Neural crest cell (in vitro differentiated cells): ENCODE data around the gene DPEP3. TPM values are rescaled to one million over a fixed set of nuclear protein-coding genes. Genes with fewer than 3 reads are reported as not detected.

Experiments
- DNase-seq: peaks from one replicate; pipeline ENCODE4 v3.0.0; 2021; ENCODE audit warnings: low read depth, mixed read lengths, low spot score
- H3K27ac Mint-ChIP-seq: one replicate; pipeline ENCODE4 v1.8.0; 2021; ENCODE audit warnings: mild to moderate bottlenecking, mixed read lengths; ENCODE audit not compliant: unreplicated experiment
- H3K27me3 Mint-ChIP-seq: 2 replicates; pipeline ENCODE4 v1.8.0; 2021; ENCODE audit warnings: low read depth, mild to moderate bottlenecking, mixed read lengths
- H3K36me3 Mint-ChIP-seq: 2 replicates; pipeline ENCODE4 v1.8.0; 2021; ENCODE audit warnings: low read depth, mild to moderate bottlenecking, mixed read lengths
- H3K4me1 Mint-ChIP-seq: 2 replicates; pipeline ENCODE4 v1.8.0; 2021; ENCODE audit warnings: mixed read lengths
- H3K4me3 Mint-ChIP-seq: one replicate; pipeline ENCODE4 v1.8.0; 2021; ENCODE audit warnings: mild to moderate bottlenecking, mixed read lengths
- H3K9me3 Mint-ChIP-seq: 2 replicates; pipeline ENCODE4 v1.8.0; 2021; ENCODE audit warnings: mixed read lengths
- total RNA-seq: library from RNA; stranded (reverse); gene quantifications from 2 replicates; pipeline ENCODE4 v1.2.1, GENCODE V29; 2021
- TF ChIP-seq, protein P1 (sequence below): fragments of 200-600 bp; sonication (generic); conservative IDR thresholded peaks from 2 replicates; pipeline ENCODE4 v1.5.0; 2021; ENCODE audit warnings: antibody characterized with exemption, mild to moderate bottlenecking

Gene DPEP3
- total RNA-seq, 1 donor from 2014 or later, result not detected

DNA sequence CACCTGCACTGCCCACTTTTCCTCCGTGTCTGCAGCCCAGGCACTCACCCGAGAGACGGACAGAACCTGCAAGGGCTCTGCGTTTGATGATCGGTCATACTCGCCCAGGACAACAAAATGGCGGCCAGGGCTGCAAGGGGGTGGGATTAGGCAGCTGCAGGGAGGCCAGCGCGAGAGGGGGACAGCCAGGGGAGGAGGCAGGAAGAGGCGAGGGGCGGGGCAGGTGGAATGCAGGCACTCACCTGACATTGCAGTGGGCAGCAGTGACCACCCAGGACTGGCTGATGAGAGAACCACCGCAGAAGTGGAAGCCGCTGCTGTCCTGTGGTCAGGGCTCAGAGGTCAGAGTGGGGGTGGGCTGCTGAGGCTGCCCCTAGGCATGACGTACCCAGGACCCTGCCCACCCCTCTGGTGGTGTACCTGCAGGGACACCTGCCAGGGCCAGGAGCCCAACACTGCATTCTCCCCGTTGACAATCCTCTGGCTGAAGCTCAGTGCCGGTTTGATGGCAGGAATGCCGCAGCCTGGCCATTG is 49.6 kb downstream of the DPEP3 start:
- TF ChIP-seq, protein P1, sequence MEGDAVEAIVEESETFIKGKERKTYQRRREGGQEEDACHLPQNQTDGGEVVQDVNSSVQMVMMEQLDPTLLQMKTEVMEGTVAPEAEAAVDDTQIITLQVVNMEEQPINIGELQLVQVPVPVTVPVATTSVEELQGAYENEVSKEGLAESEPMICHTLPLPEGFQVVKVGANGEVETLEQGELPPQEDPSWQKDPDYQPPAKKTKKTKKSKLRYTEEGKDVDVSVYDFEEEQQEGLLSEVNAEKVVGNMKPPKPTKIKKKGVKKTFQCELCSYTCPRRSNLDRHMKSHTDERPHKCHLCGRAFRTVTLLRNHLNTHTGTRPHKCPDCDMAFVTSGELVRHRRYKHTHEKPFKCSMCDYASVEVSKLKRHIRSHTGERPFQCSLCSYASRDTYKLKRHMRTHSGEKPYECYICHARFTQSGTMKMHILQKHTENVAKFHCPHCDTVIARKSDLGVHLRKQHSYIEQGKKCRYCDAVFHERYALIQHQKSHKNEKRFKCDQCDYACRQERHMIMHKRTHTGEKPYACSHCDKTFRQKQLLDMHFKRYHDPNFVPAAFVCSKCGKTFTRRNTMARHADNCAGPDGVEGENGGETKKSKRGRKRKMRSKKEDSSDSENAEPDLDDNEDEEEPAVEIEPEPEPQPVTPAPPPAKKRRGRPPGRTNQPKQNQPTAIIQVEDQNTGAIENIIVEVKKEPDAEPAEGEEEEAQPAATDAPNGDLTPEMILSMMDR, result no peak
- peaks cover 19% of the 10 kb centered on the region for H3K4me1 Mint-ChIP-seq
- DNase-seq, result no peak
- H3K27me3 Mint-ChIP-seq, result peaks cover 6% of the 10 kb centered on the region
- peak overlapping the region; percentile 76 for H3K4me3 Mint-ChIP-seq
- peaks cover 2% of the 10 kb centered on the region for H3K36me3 Mint-ChIP-seq
- no peak overlapping the region for H3K27ac Mint-ChIP-seq
- no peaks in the 10 kb centered on the region for H3K9me3 Mint-ChIP-seq

DNA sequence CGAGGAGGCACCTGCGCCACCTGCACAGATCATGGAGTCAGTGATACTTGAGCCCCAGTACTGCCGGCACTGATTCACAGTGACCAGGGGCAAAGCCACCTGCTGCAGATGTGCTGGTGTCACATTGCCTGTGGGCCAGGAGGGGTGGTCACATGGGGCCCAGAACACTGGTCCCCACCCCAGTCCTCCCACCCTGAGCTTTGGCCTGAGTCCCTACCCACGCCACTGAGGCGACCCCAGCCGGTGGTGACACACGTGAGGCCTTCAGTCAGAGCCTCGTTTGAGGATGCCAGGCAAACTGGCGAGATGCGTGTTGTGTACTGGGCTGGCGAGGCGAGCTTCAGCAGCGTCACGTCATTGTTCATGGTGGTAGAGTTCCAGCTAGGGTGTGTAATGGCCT is 50.1 kb downstream of the DPEP3 start:
- DNase-seq, result no peak
- Mint-ChIP-seq H3K27me3 (peaks cover 4% of the 10 kb centered on the region), H3K9me3 (no peaks in the 10 kb centered on the region), H3K4me1 (peaks cover 13% of the 10 kb centered on the region), H3K4me3 (no peak overlapping the region), H3K27ac (no peak overlapping the region), H3K36me3 (no peaks in the 10 kb centered on the region)
- TF ChIP-seq, protein P1, result no peak

DNA sequence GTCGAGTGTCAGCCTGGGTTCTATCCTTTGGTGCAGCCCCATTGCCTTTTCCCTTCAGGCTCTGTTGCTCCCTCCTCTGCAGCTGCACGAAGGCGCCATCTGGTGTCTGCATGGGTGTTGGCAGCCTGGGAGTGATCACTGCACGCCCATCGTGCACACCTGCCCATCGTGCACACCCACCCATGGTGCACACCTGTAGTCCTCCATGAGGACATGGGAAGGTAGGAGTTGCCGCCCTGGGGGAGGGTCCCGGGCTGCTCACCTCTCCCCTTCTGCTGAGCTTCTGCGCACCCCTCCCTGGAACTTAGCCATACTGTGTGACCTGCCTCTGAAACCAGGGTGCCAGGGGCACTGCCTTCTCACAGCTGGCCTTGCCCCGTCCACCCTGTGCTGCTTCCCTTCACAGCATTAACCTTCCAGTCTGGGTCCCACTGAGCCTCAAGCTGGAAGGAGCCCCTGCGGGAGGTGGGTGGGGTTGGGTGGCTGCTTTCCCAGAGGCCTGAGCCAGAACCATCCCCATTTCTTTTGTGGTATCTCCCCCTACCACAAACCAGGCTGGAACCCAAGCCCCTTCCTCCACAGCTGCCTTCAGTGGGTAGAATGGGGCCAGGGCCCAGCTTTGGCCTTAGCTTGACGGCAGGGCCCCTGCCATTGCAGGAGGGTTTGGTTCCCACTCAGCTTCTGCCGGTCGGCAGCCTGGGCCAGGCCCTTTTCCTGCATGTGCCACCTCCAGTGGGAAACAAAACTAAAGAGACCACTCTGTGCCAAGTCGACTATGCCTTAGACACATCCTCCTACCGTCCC is 51.5 kb downstream of the DPEP3 start:
- Mint-ChIP-seq H3K9me3 (no peaks in the 10 kb centered on the region), H3K36me3 (no peaks in the 10 kb centered on the region), H3K27ac (no peak overlapping the region), H3K4me1 (no peaks in the 10 kb centered on the region), H3K4me3 (peak overlapping the region; percentile 23), H3K27me3 (no peaks in the 10 kb centered on the region)
- peak; percentile 69 for DNase-seq
- TF ChIP-seq, protein P1, result peak; percentile 85

DNA sequence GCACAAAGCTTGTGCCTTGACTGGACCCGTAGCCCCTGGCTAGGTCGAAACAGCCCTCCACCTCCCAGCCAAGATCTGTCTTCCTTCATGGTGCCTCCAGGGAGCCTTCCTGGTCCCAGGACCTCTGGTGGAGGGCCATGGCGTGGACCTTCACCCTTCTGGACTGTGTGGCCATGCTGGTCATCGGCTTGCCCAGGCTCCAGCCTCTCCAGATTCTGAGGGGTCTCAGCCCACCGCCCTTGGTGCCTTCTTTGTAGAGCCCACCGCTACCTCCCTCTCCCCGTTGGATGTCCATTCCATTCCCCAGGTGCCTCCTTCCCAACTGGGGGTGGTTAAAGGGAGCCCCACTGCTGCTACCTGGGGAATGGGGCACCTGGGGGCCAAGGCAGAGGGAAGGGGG is 52.2 kb downstream of the DPEP3 start:
- DNase-seq, result no peak
- H3K4me1 Mint-ChIP-seq, result no peaks in the 10 kb centered on the region
- peak overlapping the region; percentile 81 for H3K27ac Mint-ChIP-seq

DNA sequence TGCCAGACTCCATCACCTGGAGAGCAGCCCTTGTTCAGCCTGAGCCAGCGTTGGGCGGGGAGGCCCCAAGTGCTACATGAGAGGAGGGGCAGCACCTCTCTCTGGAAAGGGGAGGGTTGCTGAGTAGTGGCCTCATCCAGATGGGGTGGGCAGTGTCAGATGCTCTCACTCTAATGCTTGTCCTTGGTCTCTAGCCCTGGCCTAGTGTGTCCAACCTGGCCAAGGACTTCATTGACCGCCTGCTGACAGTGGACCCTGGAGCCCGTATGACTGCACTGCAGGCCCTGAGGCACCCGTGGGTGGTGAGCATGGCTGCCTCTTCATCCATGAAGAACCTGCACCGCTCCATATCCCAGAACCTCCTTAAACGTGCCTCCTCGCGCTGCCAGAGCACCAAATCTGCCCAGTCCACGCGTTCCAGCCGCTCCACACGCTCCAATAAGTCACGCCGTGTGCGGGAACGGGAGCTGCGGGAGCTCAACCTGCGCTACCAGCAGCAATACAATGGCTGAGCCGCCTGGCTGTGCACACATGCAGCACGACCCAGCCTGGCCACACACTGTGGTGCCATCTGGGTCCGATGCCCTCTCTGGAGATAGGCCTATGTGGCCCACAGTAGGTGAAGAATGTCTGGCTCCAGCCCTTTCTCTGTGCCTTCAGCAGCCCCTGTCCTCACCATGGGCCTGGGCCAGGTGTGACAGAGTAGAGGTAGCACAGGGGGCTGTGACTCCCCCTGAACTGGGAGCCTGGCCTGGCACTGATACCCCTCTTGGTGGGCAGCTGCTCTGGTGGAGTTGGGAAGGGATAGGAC is 53.0 kb downstream of the DPEP3 start:
- H3K4me1 Mint-ChIP-seq, result no peaks in the 10 kb centered on the region
- no peak overlapping the region for H3K27ac Mint-ChIP-seq
- H3K4me3 Mint-ChIP-seq, result no peak overlapping the region
- H3K27me3 Mint-ChIP-seq, result no peaks in the 10 kb centered on the region
- H3K9me3 Mint-ChIP-seq, result no peaks in the 10 kb centered on the region
- TF ChIP-seq, protein P1, result no peak
- no peak for DNase-seq
- no peaks in the 10 kb centered on the region for H3K36me3 Mint-ChIP-seq

More for the DNA sequence above, 52.2 kb downstream of the DPEP3 start:
- Mint-ChIP-seq H3K9me3 (no peaks in the 10 kb centered on the region), H3K36me3 (no peaks in the 10 kb centered on the region), H3K27me3 (no peaks in the 10 kb centered on the region), H3K4me3 (no peak overlapping the region)
- TF ChIP-seq, protein P1, result no peak
